Medulla oblongata (tissue), 1 donor: ENCODE results near the gene AXIN1.
"Not testable (repeated sequence)": the region's sequence is repeated elsewhere in the genome, so short reads cannot be mapped to it uniquely, and the experiment has no call there.

Source experiments
- DNase-seq: peaks from one replicate; pipeline ENCODE4 v3.0.0-alpha.2; 2015; ENCODE audit errors: extremely low spot score

Gene AXIN1

DNA sequence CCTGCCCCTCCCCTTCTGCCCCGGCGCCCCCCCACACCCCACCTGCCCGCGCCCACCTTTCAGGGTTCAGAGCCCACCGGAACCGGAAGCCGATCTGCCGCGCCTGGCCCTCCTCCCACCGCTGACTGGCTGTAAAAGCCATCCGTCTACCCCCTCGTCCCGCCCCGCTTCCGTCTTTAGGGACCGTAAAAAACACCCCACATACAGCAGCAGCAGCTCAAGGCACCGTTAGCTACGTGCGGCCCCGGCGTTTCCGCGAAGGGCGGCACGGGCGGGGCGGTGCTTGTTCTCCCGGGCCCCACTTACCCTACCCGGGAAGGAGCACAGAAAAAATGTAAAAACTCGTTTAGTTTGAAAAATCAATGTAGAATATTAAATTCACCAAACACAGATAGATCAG lies 17.9 kb upstream of the AXIN1 start, which contains the start of gene MRPL28:
TSS of gene MRPL28 (minus strand) at position 96 of the 400 bp plus-strand sequence. CDS start 320 bp downstream, outside the sequence.
- DNase-seq: peak; percentile 97

DNA sequence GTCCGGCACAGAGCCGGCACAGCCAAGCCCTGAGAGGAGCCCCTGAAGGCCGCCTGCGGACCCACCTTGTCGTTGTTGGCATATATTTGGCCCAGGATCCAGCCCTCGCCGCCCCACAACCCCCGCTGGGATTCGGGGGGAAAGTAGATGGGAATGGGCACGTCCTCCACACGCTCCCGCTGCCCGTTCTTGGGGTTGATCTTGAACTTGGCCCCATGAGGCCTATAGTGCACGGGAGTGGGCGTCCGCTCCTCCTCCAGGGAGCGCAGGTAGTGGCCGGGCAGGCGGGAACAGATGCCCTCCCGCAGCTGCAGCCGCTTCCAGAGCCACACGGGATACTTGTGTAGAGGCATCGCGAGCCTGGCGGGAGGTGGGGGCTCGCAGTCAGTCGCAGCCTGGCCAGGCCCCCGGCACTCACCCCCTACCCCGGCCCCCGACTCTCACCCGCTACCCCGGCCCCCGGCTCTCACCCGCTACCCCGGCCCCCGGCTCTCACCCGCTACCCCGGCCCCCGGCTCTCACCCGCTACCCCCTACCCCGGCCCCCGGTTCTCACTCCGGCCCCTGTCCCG lies 17.4 kb upstream of the AXIN1 start:
- DNase-seq: no peak

DNA sequence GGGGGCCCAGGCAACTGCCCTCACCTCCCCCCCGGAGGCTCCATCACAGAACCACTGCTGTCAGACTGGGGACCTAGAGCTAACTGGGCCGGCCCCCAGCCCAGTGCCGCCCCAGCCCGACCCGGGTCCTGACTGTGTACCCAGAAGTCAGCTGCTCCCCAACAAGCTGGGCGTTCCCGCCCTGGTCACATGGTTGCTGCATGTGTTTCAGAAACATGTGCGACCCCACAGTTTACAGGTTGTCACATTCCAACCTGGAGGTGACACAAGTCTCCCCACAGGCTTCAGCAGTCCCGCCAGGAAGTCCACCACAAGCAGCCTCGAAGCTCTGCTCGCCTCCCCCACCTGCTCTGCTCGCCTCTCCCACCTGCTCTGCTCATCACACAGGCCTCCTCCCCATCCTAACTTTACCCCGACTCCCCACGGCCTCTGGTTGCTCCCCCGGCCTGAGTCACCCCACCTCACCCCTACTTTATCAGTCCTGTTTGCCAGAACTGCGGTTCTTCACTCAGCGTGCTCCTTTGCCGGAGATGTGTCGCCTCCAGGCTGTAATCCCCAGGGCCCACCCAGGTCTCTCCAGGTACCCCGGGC lies 16.8 kb upstream of the AXIN1 start:
- DNase-seq: no peak

DNA sequence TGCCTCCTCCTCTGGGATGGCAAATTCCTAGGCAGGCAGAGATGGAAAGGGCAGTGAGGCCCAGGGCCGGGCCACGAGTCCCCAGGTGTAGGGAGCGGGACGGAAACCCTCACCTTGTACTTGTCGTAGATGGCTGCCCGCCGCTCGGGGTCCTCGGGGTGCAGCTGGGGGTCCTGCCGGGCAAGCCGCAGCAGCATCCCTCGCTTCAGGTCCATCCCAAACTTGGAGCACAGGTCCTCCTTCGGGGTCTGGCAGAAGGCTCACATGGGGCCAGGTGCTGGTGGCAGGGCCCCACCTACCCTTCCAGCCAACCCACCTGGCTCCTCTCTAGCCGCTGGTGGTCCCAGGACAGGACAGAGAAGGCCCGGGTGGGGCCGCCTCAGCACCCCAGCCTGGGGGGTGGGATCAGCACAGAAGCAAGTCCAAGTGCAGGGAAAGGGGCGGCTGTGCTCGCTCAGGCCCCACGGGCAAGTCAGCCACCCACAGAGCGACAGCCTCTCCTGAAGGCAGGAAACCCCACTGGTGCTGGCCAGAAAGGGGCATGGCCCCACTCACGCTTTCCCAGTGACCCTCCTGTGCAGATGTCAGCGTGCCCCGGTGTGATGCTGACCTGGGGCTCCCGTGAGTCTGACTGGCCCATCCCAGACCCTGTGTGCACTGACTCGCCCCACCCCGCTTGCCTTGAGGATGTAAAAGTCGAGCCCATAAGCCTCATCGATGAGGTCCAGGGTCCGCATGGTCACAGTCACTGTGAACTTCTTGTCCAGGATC lies 16.1 kb upstream of the AXIN1 start:
- DNase-seq: no peak

DNA sequence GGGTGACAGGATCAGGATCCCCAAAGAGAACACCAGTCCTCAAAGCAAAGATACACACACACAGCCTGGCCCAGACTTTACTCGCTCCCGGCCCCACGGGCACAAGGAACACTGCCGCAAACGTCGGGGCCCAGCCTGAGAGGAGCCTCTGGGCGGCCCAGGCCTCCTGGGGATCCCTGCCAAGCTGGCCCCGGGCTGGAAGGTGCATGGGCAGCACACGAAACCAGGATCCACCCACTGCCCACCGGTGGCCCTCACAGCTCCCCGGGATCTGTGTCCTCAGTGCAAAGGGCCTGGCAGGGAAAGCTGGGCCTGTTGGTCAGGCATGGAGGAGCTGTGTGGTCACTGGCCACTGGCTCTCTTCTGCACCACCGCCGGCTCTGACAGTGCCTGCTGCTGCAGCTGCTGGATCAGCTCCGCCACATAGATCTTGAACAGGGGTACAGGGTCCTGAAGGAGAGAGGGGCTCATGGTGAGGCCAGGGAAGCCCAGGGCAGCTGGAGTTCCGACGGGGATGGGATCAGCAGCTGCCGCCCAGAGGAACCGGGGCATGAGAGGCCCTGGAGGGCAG lies 14.9 kb upstream of the AXIN1 start:
- no peak for DNase-seq

DNA sequence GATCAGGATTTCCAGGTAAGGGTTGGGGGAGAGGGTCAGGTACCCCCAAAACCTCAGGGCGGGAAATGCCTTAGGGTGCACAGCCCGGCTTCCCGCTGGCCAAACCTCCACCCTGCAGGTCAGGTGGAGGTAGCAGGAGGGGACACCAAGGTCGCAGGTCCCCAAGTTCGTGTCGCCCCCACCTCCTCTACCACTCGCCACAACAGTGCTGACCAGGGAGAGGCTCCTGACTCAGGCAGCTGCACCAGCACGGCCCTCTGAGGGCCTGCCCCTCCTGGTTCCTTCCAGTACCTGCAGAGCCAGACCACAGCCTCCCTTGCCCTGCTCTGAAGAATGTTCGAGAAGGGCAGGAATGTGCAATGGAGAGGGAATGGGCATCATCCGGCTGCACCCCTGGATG lies 14.0 kb upstream of the AXIN1 start:
- no peak for DNase-seq

DNA sequence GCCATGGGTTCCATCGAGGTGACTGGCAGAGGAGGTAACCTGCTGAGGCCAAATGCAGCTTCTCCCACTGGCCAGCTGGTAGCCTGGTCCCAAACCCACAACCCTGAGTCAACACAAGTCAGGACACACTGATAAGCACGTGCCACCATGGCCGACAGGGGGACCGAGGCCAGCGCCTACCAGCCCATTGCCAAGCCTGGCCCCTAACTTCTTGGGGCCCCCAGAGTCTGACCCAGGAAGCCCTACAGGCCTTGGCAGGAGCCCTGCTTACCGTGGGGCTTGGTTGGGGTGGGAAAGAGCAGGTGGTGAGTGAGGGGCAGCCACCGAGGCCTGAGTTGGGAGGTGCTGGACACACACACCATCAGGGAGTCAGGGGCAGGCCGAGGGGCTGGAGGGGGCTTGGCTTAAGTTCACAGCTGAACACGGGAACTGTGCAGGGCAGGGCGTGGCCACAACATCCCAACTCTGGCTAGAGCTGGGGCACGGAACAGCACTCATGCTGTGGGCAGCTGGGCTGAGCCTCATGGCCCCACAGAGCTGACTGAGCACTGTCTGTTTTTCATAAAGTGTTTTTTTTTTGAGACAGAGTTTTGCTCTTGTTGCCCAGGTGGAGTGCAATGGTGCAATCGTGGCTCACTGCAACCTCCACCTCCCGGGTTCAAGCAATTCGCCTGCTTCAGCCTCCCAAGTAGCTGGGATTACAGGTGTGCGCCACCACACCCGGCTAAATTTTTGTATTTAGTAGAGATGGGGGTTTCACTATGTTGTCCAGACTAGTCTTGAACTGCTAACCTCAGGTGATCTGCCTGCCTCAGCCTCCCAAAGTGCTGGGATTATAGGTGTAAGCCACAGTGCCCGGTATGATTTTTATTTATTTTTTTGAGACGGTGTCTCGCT lies 12.3 kb upstream of the AXIN1 start:
- no peak for DNase-seq

DNA sequence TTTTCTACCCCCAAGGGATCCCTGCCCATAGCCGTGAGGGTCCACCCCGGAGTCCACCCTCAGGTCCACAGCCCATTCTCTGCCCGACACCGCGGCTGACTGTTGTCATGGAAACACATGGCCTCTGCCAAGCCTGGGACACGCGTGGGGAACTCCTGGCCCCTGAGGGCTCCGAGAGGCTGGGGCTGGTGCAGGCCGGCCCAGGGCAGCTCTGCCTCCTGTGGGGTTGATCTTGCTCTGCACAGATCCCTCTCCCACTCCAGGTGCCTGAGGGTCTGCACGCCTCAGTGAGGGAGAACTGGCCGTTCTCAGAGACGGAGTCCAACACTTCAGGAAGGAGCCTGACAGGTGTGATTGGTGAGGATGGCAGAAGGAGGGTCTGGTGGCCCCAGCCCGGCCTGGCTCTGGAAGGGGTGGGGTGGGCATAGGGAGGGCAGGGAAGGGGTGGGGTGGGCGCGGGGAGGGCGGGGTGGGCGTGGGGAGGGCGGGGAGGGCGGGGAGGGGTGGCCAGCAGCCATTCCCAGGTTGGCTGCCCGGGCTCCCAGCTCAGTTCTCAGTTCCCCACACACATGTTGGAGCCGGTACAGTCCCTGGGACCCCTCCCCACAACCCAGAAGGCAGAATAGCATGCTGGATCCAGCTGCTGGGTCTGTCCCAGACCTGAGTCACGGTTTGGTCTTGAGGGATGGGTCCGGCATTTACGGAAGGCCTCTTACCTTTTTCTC lies 11.4 kb upstream of the AXIN1 start:
- DNase-seq: no peak

DNA sequence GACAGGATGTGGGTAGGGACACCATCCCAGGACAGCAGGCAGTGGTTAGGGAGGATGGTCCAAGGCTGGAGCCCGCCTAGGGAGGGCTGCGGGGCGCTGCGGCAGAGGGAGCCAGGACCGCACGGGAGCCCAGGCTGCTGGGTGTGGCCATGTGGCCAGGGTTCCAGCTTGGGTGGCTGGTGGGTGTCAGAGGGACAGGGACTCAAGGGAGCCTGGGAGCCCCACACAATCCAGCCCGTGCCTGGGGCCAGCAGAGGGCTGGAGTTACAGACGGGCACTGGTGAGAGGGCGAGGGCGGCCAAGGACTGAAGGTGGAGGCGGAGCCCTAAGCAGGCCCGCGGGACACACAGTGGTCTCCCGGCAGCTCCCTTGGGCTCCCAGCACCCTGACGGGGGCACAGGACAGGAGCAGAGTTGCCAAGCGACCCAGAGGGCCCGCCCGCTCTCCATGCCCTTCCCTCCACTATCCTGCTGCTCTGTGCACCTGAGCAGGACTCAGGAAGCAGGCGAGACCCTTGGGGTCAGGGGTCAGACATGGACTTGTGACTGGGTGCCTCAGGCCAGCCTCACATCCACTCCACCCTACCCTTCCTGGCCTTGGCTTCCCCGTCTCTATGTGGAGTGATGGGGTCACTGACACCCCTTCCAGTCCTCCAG lies 10.7 kb upstream of the AXIN1 start:
- no peak for DNase-seq

DNA sequence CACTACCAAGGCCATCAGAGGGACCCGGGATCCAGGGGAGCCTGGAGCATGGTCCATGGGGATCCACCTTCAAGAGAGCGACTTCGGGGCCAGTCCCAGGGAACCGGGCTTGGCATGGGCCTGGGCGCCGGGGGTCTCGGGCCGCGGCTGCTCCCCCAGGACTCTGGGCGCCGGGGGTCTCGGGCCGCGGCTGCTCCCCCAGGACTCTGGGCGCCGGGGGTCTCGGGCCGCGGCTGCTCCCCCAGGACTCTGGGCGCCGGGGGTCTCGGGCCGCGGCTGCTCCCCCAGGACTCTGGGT lies 10.1 kb upstream of the AXIN1 start:
- DNase-seq: not testable (repeated sequence)

DNA sequence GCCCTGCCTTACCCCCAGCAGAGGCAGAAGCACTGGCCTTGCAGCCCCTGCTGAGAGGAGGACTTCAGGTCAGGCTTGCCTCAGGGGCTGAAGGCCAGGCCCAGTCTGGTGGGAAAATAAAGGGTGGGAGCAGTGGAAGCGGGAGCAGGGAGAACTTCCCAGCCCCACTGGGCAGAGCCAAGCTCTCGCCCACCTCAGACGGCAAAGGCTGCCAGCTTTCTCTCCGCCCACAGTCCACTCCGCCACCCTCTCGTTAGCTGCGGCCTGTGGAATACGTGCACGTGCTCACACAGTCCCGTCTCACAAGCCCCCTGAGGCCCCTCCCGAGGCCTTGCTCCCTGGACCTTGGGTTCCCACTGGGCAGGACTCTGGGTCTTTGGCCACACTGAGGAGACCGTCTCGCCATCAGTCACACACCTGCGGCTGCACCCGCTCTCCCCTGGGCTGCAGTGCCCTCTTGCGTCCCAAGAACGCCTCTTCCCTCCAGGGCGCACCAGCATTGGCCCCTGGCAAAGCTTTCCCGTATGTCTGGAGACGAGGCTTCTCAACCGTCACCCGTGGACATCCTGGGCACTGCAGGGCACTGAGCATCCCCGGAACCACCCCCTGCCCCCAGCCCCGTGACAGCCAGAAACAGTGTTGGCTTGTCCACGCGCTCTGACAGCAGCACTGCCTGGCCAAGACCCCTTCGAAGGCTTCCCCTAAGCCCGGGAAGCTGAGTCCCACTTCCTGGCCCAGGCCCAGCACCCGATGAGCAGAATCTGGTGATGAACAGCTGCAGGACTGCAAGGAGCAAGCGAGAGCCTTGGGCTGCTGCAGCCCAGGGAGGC lies 9.6 kb upstream of the AXIN1 start:
- peak; percentile 73 for DNase-seq

DNA sequence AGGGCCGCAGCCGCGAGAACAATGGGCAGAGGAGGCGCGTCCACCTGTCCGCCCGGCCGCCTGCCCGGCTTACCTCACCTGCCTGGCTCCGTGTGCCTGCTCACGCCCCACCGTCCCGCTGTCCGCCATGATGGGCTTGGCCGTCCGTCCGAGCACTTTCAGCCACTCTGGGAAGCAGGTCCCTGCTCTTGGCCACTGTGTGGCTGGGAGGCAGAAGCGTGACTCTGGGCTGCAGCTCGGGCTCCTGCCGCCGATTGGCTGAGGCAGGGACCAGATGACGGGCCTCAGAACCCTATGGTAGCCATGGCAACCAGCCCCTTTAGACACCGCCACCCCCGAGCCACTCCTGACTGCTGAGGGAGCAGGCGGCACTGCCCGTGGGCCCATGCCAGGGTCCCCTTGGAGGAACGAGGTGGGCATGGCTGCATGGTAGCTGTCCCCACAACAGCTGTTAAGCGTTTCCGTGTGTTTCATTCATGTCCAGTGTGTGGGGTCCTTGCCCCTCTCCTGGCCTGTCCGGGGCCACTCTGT lies 8.9 kb upstream of the AXIN1 start:
- no peak for DNase-seq

DNA sequence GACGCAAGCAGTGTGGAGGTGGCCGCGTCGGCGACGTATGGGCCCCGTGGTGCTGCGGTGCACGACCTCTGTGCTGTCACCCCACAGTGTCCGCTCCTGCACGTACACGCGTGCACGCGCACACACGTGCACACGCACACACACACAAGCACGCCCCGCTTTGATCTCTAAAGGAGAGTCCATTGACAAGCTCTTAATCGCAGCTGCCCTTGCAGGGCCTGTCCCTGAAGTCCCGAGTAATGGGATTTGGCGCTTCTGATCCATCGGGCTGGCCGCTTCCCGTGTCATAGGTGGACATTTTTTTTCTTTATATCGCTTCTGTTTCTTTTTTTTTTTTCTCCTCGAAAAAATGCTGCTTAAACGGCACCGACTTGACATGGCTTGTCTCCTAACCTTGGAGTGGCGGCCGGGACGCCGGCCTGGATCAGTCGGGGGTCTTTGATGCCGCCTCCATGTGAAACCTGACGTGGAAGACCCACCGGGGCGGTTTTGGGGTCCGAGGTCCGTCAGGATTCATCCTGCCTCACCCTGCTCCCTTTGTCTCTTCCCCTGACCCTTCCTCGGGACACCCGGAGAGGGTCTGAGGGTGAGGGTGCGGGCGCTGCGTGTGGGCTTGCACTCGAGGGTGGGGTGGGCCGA lies 8.3 kb upstream of the AXIN1 start:
- no peak for DNase-seq

DNA sequence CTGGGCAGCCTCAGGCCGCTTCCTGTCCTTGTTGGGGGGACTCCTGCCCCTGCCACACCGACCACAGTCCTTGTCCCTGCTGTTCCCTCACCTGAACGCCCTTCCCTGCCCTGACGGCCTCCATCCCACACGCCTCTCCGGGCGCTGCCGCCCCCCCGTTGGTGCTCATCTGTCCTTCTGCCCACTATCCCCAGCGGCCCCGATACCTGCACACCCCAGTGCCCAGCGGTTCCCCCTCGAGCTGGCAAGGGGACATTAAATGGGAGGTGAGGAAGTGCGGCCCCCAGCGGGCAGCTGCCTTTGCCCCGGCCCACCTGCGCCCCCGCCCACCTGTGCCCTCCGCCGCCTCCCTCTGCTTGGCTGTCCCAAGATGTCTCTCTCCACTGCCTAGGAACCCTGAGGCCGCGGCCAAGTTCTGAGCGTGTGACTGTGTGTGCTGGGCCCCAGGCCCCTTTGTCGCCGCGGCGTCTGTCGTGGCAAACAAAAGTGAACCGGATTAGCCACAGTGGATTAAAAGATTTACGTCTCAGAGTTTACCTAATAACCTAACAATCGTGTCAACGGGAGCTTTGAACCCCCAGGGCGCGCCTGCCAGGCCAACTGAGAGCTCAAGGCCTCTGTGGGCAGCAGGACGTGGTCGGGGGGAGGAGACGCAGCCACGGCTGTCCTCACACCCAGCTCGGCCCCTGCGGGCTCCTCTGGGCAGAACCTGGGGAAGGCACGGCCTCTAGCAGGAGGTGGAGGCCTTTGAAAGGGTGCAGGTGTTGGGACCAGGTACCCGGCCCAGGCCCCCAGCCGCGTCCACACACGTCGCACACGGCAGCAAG lies 7.6 kb upstream of the AXIN1 start:
- no peak for DNase-seq

DNA sequence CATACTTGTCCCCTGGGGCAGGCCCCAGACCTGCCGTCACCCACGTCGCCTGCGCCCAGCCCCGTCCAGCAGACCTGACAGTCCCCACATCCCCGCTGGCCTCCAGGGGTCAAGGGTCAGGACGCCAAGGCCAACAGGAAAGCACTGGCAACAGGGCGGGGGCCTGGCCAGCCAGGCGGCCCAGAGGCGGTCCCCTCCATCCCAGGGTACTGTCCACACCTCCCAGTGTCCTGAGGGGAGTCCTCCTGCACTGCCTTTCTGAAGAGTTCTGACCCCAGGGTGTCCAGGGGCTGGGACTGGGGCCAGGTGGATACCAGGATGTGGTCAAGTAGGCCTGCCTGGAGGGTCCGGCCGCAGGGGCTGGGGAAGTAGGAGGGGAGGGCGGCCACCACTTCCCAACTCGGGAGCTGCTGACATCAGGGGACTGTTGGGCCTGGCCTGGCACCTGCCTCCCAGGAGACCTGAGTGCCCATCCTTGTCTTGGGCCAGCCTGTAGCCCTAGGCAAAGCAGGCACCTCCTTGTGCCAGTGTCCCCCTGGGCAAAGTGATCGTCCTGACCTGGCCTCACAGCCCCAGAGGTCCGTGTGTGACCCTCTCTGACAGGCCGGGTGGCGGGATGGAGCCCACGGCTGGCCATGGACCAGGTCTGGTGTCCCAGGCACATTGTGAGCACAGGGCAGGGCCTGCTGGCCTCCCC lies 6.7 kb upstream of the AXIN1 start:
- no peak for DNase-seq

DNA sequence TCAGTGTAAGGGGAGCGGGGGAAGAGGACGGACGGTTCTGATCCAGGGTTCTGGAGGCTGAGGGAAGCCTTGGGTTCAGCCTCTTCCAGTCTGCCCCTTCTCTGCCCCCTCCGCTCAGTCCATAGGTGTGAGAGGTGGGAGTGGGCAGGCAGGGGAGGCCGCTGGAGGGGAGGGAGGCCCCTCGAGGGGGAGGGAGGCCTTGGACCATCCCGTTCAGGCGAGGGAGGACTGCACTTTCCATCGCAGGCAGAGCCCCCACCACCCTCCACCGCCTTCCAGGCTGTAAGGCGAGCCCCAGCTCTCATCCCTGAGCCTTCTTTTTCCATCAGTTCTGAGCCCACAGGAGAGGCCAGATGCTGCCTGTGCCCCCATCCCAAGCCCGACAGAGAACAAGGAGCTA lies 4.2 kb upstream of the AXIN1 start:
- DNase-seq: no peak

DNA sequence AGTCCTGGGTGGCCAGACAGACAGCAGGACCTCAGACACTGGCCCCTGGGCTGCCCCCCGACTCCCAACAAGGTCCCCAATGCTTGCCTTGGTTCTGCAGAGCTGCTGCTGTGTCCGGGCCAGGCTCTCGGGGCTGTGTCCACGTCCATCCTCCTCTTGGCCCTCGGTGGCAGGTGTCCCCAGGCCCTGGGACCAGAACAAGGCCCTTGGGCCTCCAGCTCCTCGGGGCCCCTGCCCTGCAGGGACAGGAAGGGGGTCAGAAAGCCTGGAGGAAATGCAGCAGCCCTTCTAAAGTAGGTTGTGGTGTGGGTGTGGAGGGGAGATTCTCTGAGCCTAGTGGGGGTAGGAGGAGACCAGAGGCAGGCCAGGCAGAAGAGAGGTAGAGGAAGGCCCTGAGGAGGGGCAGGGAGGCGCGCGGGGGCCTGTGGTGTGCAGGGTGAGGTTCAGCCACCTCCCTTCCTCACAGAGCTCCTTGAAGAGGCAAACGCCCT lies 2.5 kb upstream of the AXIN1 start:
- DNase-seq: no peak
